Spinal cord (tissue), 10 donors: ENCODE measurements around the gene BLZF1. TPM values are rescaled to one million over a fixed set of nuclear protein-coding genes. Genes with fewer than 3 reads are reported as not detected.
A peak's percentile ranks its signal among the peaks of the same experiment; 100 is the strongest.

ENCODE experiments used
- DNase-seq, 6 donors: peaks; one replicate each; pipeline versions ENCODE4 v3.0.0 to v3.0.0-alpha.2; 2013 to 2015; ENCODE audit warnings: low spot score in 6 of 6, low read depth in 4 of 6
- H3K27ac ChIP-seq: one replicate; pipeline ENCODE4 v1.5.1; 2013; ENCODE audit warnings: low read depth, low read length, control low read depth
- H3K27me3 ChIP-seq: one replicate; pipeline ENCODE4 v1.6.1; 2013; ENCODE audit warnings: low read length; ENCODE audit not compliant: control insufficient read depth, insufficient read depth
- H3K36me3 ChIP-seq: one replicate; pipeline ENCODE4 v1.6.1; 2013; ENCODE audit warnings: low read length; ENCODE audit not compliant: control insufficient read depth, insufficient read depth
- H3K4me1 ChIP-seq: one replicate; pipeline ENCODE4 v1.6.1; 2013; ENCODE audit warnings: low read length; ENCODE audit not compliant: control insufficient read depth, insufficient read depth
- H3K4me3 ChIP-seq: one replicate; pipeline ENCODE4 v1.5.1; 2013; ENCODE audit warnings: low read depth, low read length, control low read depth
- H3K9me3 ChIP-seq: one replicate; pipeline ENCODE4 v1.6.1; 2013; ENCODE audit warnings: low read length; ENCODE audit not compliant: control insufficient read depth, insufficient read depth
- WGBS: methylation state at CpG from one replicate; pipeline ENCODE4 v1.1.5; 2013; ENCODE audit warnings: missing lambda C conversion rate; ENCODE audit not compliant: insufficient coverage; 5-methylcytosine and 5-hydroxymethylcytosine counted together
- polyA plus RNA-seq, 2 donors: library from polyadenylated mRNA; unstranded; fragments of 120-200 nt; gene quantifications; one replicate each; pipeline ENCODE4 v1.2.1, GENCODE V29; 2013; ENCODE audit not compliant: insufficient read length in 2 of 2
- total RNA-seq, 2 donors: library from RNA; depleted of rRNA in 1 of 2; stranded (reverse); fragments of 120-200 nt in 1 of 2; fragments of >200 nt in 1 of 2; gene quantifications; one replicate each; pipeline versions ENCODE4 v1.2.3 to v1.2.4, GENCODE V29; 2013 to 2014
- donor health status: healthy.

Gene BLZF1
- total and polyA plus RNA-seq, 4 donors = 16.0 to 35.0 (median 24.9) TPM

DNA sequence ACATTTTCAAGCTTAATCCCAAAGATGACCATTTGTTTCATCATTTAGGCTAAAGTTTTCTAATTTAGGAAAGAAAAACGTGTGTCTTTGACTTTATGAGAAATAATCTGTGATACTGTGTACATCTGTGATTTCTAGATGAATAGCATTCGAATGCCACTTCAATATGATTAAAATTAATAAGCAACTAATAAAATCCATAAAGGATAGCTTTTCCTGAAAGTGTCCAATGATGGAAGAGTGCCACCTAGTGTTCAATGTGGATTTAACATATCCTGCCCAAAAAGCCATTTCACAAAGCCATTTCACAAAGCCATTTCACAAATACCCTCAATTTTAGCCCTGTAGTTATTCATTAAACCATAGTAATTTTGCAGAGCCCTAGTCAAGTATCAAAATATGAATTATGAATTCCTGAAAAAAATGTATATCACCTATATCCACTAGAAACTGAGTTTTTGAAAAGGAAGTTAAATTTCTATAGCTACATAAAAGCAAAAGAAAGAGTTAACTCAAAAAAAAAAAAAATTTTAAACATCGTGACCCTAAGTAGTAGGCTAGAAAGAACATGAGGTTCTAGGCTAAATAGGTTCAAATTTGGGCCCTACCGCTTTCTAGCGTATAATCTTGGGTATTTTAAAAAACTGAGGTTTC lies 19.5 kb upstream of the BLZF1 start:
- H3K36me3 ChIP-seq = peaks cover 4% of the 10 kb centered on the region
- DNase-seq = peak; percentile 41 to 91 (median 60)
- WGBS = no CpG with 5 or more reads among the region's 5 CpGs
- H3K27ac ChIP-seq = no peak overlapping the region
- no peaks in the 10 kb centered on the region for H3K9me3 ChIP-seq
- no peak overlapping the region for H3K4me3 ChIP-seq
- H3K27me3 ChIP-seq = no peaks in the 10 kb centered on the region
- H3K4me1 ChIP-seq = no peaks in the 10 kb centered on the region

DNA sequence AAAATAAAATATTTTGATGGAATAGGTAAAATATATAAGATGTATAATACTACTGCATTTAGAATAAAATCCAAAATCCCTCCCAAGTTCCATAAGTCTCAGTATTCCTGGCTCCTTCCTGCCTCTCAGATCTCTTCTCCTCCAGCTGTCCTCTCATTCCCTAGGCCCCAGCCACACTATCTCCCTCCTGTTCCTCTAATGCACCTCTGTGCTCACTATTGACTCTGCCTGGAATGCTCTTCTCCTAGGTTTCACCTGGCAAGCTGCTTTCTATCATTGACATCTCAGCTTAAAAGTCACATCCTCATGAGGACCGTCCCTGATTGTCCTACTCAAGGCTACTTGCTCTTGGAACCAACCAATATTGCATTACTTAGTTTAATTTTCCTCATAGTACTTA lies 7.6 kb upstream of the BLZF1 start:
- WGBS = 100% methylated on average over 1 of the region's 1 CpG
- no peaks in the 10 kb centered on the region for H3K9me3 ChIP-seq
- H3K4me1 ChIP-seq = no peaks in the 10 kb centered on the region

GRCh38 chr1:169361281-169361680 lies 6.7 kb upstream of the BLZF1 start:
- DNase-seq = no peak
- Histone ChIP-seq H3K9me3 (no peaks in the 10 kb centered on the region), H3K36me3 (peaks cover 2% of the 10 kb centered on the region), H3K27ac (no peak overlapping the region), H3K4me3 (no peak overlapping the region), H3K4me1 (no peaks in the 10 kb centered on the region), H3K27me3 (no peaks in the 10 kb centered on the region)
- WGBS = 86% methylated on average over 7 of the region's 7 CpGs

More for the DNA sequence above, 7.6 kb upstream of the BLZF1 start:
- Histone ChIP-seq H3K27ac (no peak overlapping the region), H3K36me3 (peaks cover 2% of the 10 kb centered on the region), H3K4me3 (no peak overlapping the region), H3K27me3 (no peaks in the 10 kb centered on the region)
- no peak for DNase-seq

DNA sequence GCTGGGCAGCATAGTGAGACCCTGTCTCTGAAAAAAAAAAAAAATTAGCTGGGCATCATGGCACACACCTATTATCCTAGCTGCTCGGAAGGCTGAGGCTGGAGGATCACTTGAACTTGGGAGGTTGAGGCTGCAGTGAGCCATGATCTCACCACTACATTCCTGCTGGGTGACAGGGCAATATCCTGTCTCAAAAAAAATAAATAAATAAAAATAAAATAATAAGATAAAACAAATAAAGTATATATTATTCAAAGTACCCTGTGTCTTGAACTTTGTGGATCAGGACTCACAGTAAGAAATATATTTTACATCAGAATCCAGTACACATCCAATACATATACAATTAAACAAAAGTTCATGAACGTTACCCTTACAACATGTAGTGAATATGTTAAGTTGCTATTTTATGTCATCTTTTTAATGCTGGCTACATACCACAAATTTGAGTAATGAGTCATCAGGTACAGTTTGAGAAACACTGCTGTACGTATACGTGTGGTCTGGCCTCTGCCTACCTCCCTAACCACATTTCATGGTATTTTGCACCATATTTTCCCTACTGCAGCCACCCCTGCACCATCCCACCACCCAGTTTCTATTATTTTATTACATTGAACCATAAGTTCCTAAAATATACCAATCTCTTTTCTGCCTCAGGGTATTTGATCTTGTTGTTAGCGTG lies 4.8 kb upstream of the BLZF1 start:
- Histone ChIP-seq H3K4me3 (no peak overlapping the region), H3K27ac (no peak overlapping the region), H3K27me3 (no peaks in the 10 kb centered on the region), H3K9me3 (no peaks in the 10 kb centered on the region), H3K4me1 (no peaks in the 10 kb centered on the region), H3K36me3 (peaks cover 2% of the 10 kb centered on the region)
- no peak for DNase-seq
- WGBS = 100% methylated on average over 2 of the region's 5 CpGs

GRCh38 chr1:169364948-169365347 lies 3.0 kb upstream of the BLZF1 start:
- Histone ChIP-seq H3K27ac (no peak overlapping the region), H3K9me3 (no peaks in the 10 kb centered on the region), H3K4me3 (no peak overlapping the region), H3K27me3 (no peaks in the 10 kb centered on the region), H3K36me3 (peaks cover 2% of the 10 kb centered on the region), H3K4me1 (no peaks in the 10 kb centered on the region)
- WGBS = 86% methylated on average over 2 of the region's 2 CpGs
- DNase-seq = no peak

GRCh38 chr1:169367096-169367685 lies 804 bp upstream of the BLZF1 start:
- Histone ChIP-seq H3K36me3 (peaks cover 2% of the 10 kb centered on the region), H3K9me3 (no peaks in the 10 kb centered on the region), H3K27me3 (no peaks in the 10 kb centered on the region), H3K4me1 (no peaks in the 10 kb centered on the region), H3K27ac (peak overlapping the region; percentile 91), H3K4me3 (peak overlapping the region; percentile 92)
- peak in 1 of 6 donors; percentile 11 for DNase-seq
- 4% methylated on average over 10 of the region's 15 CpGs for WGBS

DNA sequence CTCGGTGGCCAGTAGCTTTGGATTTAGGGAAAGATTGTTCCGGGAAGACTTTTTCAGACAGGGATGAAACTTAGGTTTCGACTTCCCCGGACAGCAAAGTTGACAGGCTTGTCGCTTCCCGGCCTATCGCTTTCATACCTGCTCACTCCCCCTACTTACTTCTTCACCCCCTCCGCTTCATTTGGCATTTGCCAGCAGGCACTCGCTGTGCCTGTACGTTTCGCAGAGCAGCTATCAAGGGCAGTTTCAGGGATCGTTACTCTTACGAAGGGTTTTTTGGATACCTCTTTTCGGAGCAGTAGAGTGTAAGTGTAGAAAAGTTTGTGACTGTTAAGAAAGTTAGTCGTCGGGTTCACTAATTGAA lies 393 bp downstream of the BLZF1 start:
- peak overlapping the region; percentile 92 for H3K4me3 ChIP-seq
- DNase-seq = no peak
- WGBS = 0% methylated on average over 13 of the region's 16 CpGs

DNA sequence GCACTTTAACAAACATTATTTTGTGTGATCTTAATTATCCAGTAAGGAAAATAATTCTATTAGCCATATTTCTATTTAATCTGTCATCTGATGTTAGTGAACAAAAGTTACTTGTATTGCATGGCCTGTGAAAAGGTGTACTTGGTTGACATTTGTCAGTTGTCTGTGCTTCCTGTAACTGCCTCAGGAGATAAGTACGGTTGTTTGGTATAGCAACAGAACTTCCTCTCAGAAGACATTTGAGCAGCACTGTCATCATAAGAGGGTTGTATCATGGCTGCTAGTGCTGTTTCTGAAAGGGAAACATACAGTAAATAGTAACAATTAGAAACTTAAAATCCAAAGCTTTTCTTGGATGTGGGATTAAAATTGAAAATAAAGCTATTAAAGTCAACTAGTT lies 3.4 kb downstream of the BLZF1 start:
- peaks cover under 1% of the 10 kb centered on the region for H3K36me3 ChIP-seq
- no peak overlapping the region for H3K27ac ChIP-seq
- H3K4me1 ChIP-seq = no peaks in the 10 kb centered on the region
- H3K9me3 ChIP-seq = no peaks in the 10 kb centered on the region
- no CpG with 5 or more reads among the region's 1 CpG for WGBS
- no peak overlapping the region for H3K4me3 ChIP-seq
- no peak for DNase-seq
- no peaks in the 10 kb centered on the region for H3K27me3 ChIP-seq

More for the DNA sequence above, 393 bp downstream of the BLZF1 start:
- H3K27me3 ChIP-seq = no peaks in the 10 kb centered on the region
- H3K9me3 ChIP-seq = no peaks in the 10 kb centered on the region
- H3K4me1 ChIP-seq = no peaks in the 10 kb centered on the region
- peaks cover 2% of the 10 kb centered on the region for H3K36me3 ChIP-seq
- peak overlapping the region; percentile 91 for H3K27ac ChIP-seq

- no peak for DNase-seq
- Histone ChIP-seq H3K9me3 (no peaks in the 10 kb centered on the region), H3K27ac (no peak overlapping the region), H3K27me3 (no peaks in the 10 kb centered on the region), H3K36me3 (peaks cover 13% of the 10 kb centered on the region), H3K4me3 (no peak overlapping the region), H3K4me1 (no peaks in the 10 kb centered on the region)
These were observed 13.2 kb downstream of the BLZF1 start for GRCh38 chr1:169381162-169381561.

DNA sequence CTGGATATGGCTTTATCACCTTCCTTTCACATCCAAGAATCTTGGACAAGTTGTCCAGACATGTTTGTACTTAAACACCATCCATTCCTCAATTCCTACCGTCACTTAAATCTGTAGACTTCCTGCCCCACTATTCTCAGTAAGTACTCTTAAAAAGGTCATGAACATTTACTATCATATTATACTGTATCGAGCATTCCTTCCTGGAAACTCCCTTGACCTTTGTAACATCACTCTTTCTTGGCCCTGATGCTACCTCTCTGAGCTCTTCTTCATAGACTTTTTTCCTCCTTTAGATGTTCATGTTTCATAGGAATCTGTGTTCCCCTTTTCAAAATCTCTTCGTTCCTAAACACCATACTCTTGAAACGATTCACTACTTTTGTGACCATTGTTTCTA lies 15.5 kb downstream of the BLZF1 start:
- H3K27me3 ChIP-seq = no peaks in the 10 kb centered on the region
- no peak overlapping the region for H3K4me3 ChIP-seq
- 100% methylated on average over 1 of the region's 4 CpGs for WGBS
- H3K36me3 ChIP-seq = peaks cover 14% of the 10 kb centered on the region
- H3K4me1 ChIP-seq = no peaks in the 10 kb centered on the region
- H3K9me3 ChIP-seq = no peaks in the 10 kb centered on the region
- H3K27ac ChIP-seq = no peak overlapping the region
- DNase-seq = no peak
